GM21515 (cell line): Measurements from ENCODE around the gene NDEL1.

Experiments
- ATAC-seq: cut with Tn5 transposase; IDR thresholded peaks from one replicate; pipeline ENCODE4 v1.9.1; 2021; ENCODE audit not compliant: unreplicated experiment

The NDEL1 gene

DNA sequence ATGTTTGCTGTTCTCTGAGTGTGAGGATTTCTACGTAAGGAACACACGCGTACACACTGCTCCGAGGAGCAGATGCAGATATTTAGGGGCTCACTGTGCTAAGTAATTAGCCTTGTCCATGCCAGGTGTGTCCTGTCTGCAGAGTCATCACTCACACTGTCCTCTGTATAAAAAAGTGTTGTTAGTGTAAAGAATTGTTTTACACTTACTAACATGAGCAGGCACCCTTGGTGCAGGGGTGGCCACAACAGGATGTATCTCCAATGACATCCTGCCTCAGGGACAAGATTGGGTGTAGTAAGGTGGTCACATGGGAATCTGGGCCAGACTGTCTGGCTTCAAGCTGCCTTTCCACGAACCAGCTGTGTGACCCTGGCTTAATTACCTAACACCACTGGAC lies 63.9 kb downstream of the NDEL1 start:
- no peak for ATAC-seq

DNA sequence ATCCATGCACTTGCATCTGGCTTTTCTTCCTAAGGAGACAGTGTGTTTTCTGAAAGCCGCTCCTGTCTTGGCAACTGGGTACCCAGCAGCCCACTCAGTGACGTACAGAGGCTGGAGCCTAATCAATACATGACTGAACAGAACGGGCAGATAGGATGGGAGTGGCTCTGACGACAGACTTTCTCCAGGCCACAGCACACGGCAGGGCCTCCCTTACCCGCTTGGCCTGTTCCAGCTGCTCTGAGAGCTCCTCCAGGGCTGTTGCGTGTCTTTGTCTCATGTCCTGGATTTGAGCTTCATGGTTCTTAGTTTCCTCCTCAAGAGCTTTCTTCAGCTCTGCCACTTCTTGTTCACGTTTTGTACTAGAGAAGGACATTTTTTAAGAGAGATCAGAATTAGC lies 64.9 kb downstream of the NDEL1 start:
- ATAC-seq, result no peak

DNA sequence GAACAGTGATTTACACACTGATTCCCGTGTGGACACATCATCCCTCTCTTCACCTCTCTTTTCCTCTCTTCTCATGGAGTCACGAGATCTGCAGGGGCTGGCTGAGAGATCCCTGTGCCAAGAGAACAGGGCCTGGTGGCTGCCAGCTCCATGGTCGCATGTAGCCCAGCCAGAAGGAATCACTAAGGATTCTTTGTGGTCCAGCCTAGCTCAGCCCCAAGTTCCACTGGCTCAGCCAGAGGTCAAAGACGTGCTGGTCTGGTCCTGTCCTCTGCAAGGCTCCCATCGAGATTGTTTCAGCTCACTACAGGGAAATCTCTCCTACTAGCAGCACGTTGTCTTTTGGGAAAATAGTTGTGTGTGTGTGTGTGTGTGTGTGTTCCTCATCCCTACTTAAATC lies 66.4 kb downstream of the NDEL1 start:
- no peak for ATAC-seq

DNA sequence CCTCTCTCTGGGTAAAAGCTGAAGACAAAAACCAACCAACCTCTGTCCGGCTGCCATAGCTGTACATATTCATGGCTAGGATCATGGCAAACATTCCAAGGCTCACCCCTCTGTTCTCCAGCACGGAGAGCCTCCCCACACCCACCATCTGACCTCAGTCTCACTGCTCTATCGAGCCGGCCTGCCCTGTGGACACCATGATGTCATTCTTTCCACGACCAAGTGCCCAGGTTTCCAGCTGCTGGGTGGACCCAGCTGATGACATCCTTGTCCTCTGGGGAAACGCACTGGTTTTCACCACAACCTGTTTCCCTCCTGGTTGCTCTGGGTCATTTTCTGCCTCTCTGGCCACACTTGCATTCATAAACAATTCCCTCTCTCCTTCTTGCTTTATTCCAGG lies 67.7 kb downstream of the NDEL1 start:
- no peak for ATAC-seq

DNA sequence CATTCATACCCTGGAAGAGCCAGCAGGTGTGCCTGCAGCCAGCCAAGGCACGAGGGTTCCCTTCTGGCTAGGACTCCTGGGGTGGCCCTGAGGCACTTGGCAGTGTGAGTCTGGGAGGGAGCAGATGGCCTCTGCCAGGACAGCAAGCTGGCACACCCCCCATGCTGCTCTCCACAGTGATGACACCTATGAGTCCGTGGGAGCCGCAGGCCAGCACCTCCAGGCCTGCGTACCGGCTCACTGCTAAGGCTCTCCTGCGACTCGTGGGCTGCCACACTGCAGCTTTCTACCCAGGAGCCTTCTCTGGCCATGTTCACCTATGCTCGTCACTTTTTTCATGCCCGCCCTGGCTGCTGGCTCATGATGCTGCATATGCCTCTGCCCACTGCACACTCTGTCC lies 68.1 kb downstream of the NDEL1 start:
- no peak for ATAC-seq

DNA sequence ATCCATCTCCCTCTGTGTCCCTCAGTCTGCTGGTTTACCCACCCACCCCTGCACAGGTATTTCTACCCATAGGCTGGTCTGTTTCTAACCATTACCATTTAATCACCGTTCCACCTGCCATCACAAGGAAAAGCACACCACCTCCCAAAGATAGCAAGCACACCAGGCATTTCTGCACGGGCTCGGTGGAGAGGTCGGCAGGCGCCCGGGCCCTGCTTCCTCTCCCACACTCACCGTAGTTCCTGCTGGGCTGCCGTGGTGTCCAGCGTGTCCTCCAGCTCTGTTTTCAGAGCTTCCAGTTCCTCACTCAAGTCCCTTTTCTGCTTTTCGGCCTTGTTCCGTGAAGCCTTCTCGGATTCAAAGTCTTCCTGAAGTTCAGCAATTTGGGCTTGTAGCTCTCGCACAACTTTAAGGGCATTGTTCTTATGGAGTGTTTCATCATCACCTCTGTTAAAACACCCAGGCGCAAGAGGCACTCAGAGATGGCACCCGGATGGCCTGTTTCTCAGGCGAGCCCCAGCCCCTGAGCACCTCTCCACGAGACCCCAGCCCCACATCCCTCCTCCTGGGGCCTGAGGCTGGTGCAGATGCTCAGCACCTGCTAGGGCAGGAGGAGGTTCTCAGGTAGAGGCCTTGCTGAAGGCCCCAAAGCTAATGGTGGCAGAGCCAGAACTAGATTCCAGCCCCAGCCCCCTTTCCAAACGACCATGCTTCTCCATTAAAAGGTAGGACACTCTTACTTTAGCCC lies 69.0 kb downstream of the NDEL1 start:
- ATAC-seq, result no peak

DNA sequence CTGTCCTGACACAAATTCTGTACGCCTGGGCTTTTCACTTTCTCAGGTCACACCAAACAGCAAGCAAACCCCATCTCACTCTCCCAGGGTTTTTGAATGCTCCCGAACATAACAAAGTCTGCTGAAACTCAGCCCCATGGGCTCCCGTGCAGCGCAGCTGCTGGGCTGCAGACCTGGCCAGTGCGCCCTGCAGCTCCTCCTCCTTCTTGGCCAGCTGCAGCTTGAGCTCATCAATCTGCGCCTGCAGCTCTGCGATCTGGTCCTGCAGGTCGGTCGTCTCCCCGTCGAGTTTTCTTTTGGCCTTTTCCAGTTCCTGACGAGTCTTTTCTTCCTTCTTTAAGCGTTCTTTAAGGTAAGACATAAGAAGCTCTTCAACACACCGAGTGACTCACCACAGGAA lies 70.5 kb downstream of the NDEL1 start:
- ATAC-seq, result no peak

DNA sequence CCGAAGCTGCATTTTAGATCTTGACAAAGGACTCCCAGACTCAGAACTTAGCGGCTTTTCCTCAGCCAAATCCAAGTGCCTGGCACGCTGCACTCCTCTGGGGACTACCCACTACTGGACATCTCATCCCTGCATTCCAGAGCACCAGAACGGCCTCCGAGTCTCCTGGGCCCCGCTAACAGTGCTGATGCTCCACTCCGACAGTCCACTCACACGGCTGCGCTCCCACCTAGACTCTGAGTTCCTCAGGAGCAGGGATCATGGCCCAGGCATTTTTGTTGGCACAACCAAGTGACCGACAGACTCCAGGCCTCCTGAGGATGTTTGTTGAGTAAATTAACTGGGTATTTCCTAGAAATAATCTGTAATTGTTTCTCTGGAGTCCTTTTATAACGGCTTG lies 79.1 kb downstream of the NDEL1 start:
- ATAC-seq, result no peak
